Stimulated activated memory B cell treated with anti-CD40 and anti-IgM and Interleukin-4, amounts not matched to agents 10 μg/mL and 1 μg/mL and 100 μg/mL, for 72 hours (primary cell): Measurements from ENCODE around the gene SCTR.
A peak's percentile ranks its signal among the peaks of the same experiment; 100 is the strongest.
"Not testable (repeated sequence)": the region's sequence is repeated elsewhere in the genome, so short reads cannot be mapped to it uniquely, and the experiment has no call there.

ENCODE experiments used
- ATAC-seq: fragments of 150-1000 bp; cut with Tn5 transposase; 2 replicates; pipeline ENCODE4 v1.10.0; 2021
- H3K27ac Mint-ChIP-seq: one replicate; pipeline ENCODE4 v1.8.0; 2022; ENCODE audit warnings: mild to moderate bottlenecking, mixed read lengths
- H3K27me3 Mint-ChIP-seq: one replicate; pipeline ENCODE4 v1.8.0; 2022; ENCODE audit warnings: mixed read lengths
- H3K36me3 Mint-ChIP-seq: one replicate; pipeline ENCODE4 v1.8.0; 2022; ENCODE audit warnings: mixed read lengths
- H3K4me1 Mint-ChIP-seq: one replicate; pipeline ENCODE4 v1.8.0; 2022; ENCODE audit warnings: mixed read lengths
- H3K4me3 Mint-ChIP-seq: one replicate; pipeline ENCODE4 v1.8.0; 2022; ENCODE audit warnings: mild to moderate bottlenecking, moderate library complexity, mixed read lengths
- H3K9me3 Mint-ChIP-seq: one replicate; pipeline ENCODE4 v1.8.0; 2022; ENCODE audit warnings: mixed read lengths

Gene SCTR

GRCh38 chr2:119417908-119418307 lies 106.4 kb downstream of the SCTR start:
- no peak for ATAC-seq
- peaks cover 17% of the 10 kb centered on the region for H3K4me1 Mint-ChIP-seq
- no peak overlapping the region for H3K27ac Mint-ChIP-seq
- no peak overlapping the region for H3K4me3 Mint-ChIP-seq
- H3K36me3 Mint-ChIP-seq, result no peaks in the 10 kb centered on the region
- peaks cover 8% of the 10 kb centered on the region for H3K9me3 Mint-ChIP-seq
- H3K27me3 Mint-ChIP-seq, result peaks cover 29% of the 10 kb centered on the region

- Mint-ChIP-seq H3K27me3 (peaks cover 20% of the 10 kb centered on the region), H3K27ac (no peak overlapping the region), H3K4me3 (no peak overlapping the region), H3K4me1 (peaks cover 17% of the 10 kb centered on the region), H3K36me3 (no peaks in the 10 kb centered on the region), H3K9me3 (peaks cover 2% of the 10 kb centered on the region)
- ATAC-seq, result no peak
These were observed 107.9 kb downstream of the SCTR start for GRCh38 chr2:119416299-119416923.

- no peaks in the 10 kb centered on the region for H3K36me3 Mint-ChIP-seq
- H3K4me1 Mint-ChIP-seq, result peaks cover 17% of the 10 kb centered on the region
- H3K4me3 Mint-ChIP-seq, result no peak overlapping the region
- peaks cover 17% of the 10 kb centered on the region for H3K27me3 Mint-ChIP-seq
- no peak overlapping the region for H3K27ac Mint-ChIP-seq
- no peaks in the 10 kb centered on the region for H3K9me3 Mint-ChIP-seq
- no peak for ATAC-seq
These were observed 108.7 kb downstream of the SCTR start for GRCh38 chr2:119415630-119416029.

- Mint-ChIP-seq H3K9me3 (no peaks in the 10 kb centered on the region), H3K4me3 (no peak overlapping the region), H3K36me3 (no peaks in the 10 kb centered on the region), H3K4me1 (peaks cover 17% of the 10 kb centered on the region), H3K27ac (no peak overlapping the region), H3K27me3 (peaks cover 19% of the 10 kb centered on the region)
- ATAC-seq, result peak; percentile 24
These were observed 109.4 kb downstream of the SCTR start for GRCh38 chr2:119414894-119415293.

- Mint-ChIP-seq H3K4me3 (no peak overlapping the region), H3K4me1 (peaks cover 2% of the 10 kb centered on the region), H3K27ac (no peak overlapping the region), H3K9me3 (no peaks in the 10 kb centered on the region), H3K36me3 (no peaks in the 10 kb centered on the region), H3K27me3 (peaks cover 28% of the 10 kb centered on the region)
- ATAC-seq, result no peak
These were observed 114.8 kb downstream of the SCTR start for GRCh38 chr2:119409506-119409905.

- H3K27ac Mint-ChIP-seq, result no peak overlapping the region
- H3K4me3 Mint-ChIP-seq, result no peak overlapping the region
- H3K4me1 Mint-ChIP-seq, result no peaks in the 10 kb centered on the region
- peaks cover 28% of the 10 kb centered on the region for H3K27me3 Mint-ChIP-seq
- ATAC-seq, result no peak
- H3K36me3 Mint-ChIP-seq, result no peaks in the 10 kb centered on the region
- no peaks in the 10 kb centered on the region for H3K9me3 Mint-ChIP-seq
These were observed 116.1 kb downstream of the SCTR start for GRCh38 chr2:119408221-119408619.

- no peaks in the 10 kb centered on the region for H3K4me1 Mint-ChIP-seq
- ATAC-seq, result peak; percentile 47
- H3K36me3 Mint-ChIP-seq, result no peaks in the 10 kb centered on the region
- H3K27me3 Mint-ChIP-seq, result peaks cover 28% of the 10 kb centered on the region
- H3K9me3 Mint-ChIP-seq, result no peaks in the 10 kb centered on the region
- no peak overlapping the region for H3K4me3 Mint-ChIP-seq
- no peak overlapping the region for H3K27ac Mint-ChIP-seq
These were observed 116.7 kb downstream of the SCTR start for GRCh38 chr2:119407430-119408220.

GRCh38 chr2:119405151-119405550 lies 119.1 kb downstream of the SCTR start:
- Mint-ChIP-seq H3K4me1 (no peaks in the 10 kb centered on the region), H3K27me3 (peaks cover 20% of the 10 kb centered on the region), H3K4me3 (no peak overlapping the region), H3K36me3 (no peaks in the 10 kb centered on the region), H3K9me3 (no peaks in the 10 kb centered on the region), H3K27ac (no peak overlapping the region)
- no peak for ATAC-seq

GRCh38 chr2:119403618-119404017 lies 120.7 kb downstream of the SCTR start:
- H3K9me3 Mint-ChIP-seq, ATAC-seq, H3K4me1 Mint-ChIP-seq, H3K36me3 Mint-ChIP-seq, H3K4me3 Mint-ChIP-seq, H3K27ac Mint-ChIP-seq: not testable (repeated sequence)
- H3K27me3 Mint-ChIP-seq, result peaks cover 30% of the 10 kb centered on the region

GRCh38 chr2:119402645-119403560 lies 121.4 kb downstream of the SCTR start:
- H3K36me3 Mint-ChIP-seq, result no peaks in the 10 kb centered on the region
- H3K4me3 Mint-ChIP-seq, result no peak overlapping the region
- ATAC-seq, result no peak
- no peak overlapping the region for H3K27ac Mint-ChIP-seq
- no peaks in the 10 kb centered on the region for H3K9me3 Mint-ChIP-seq
- peaks cover 33% of the 10 kb centered on the region for H3K27me3 Mint-ChIP-seq
- H3K4me1 Mint-ChIP-seq, result peaks cover 6% of the 10 kb centered on the region

GRCh38 chr2:119402106-119402505 lies 122.2 kb downstream of the SCTR start:
- H3K27me3 Mint-ChIP-seq, result peaks cover 33% of the 10 kb centered on the region
- H3K4me3 Mint-ChIP-seq, result no peak overlapping the region
- no peak for ATAC-seq
- no peaks in the 10 kb centered on the region for H3K36me3 Mint-ChIP-seq
- peaks cover 6% of the 10 kb centered on the region for H3K4me1 Mint-ChIP-seq
- no peak overlapping the region for H3K27ac Mint-ChIP-seq
- H3K9me3 Mint-ChIP-seq, result no peaks in the 10 kb centered on the region

- Mint-ChIP-seq H3K27ac (no peak overlapping the region), H3K36me3 (no peaks in the 10 kb centered on the region), H3K4me3 (no peak overlapping the region), H3K27me3 (peaks cover 20% of the 10 kb centered on the region), H3K9me3 (no peaks in the 10 kb centered on the region), H3K4me1 (peaks cover 6% of the 10 kb centered on the region)
- no peak for ATAC-seq
These were observed 127.1 kb downstream of the SCTR start for GRCh38 chr2:119397196-119397595.

- Mint-ChIP-seq H3K27ac (no peak overlapping the region), H3K36me3 (no peaks in the 10 kb centered on the region), H3K4me1 (peaks cover 6% of the 10 kb centered on the region), H3K4me3 (no peak overlapping the region), H3K9me3 (no peaks in the 10 kb centered on the region), H3K27me3 (peaks cover 8% of the 10 kb centered on the region)
- no peak for ATAC-seq
These were observed 130.1 kb downstream of the SCTR start for GRCh38 chr2:119393971-119394748.
